ENCODE data around the gene HNRNPAB.

GRCh38 chr5:178216779-178217178 lies 12.4 kb downstream of the HNRNPAB start:
- TF ChIP-seq CBX1 (IDR thresholded peaks at IDR 0.05; ENCODE audit: low read depth) (no peak), RUNX1 (IDR thresholded peaks at IDR 0.05; ENCODE audit: low read depth) (no peak)

All from K562 (cell line).